GM12865 (cell line): ENCODE data around the gene RTP3.
"Not testable (repeated sequence)": the region's sequence is repeated elsewhere in the genome, so short reads cannot be mapped to it uniquely, and the experiment has no call there.

Source experiments
- DNase-seq: peaks from one replicate; pipeline ENCODE4 v3.0.0; 2010; ENCODE audit warnings: low read depth
- H3K4me3 ChIP-seq: 2 replicates; pipeline ENCODE4 v1.5.1; 2011; ENCODE audit warnings: mild to moderate bottlenecking, low read depth, low read length, control low read depth
- CTCF ChIP-seq: IDR thresholded peaks from 2 replicates; pipeline ENCODE4 v1.5.1; 2011; ENCODE audit warnings: low read length, control low read depth, low read depth, inconsistent platforms; ENCODE audit not compliant: insufficient read depth; ENCODE audit errors: missing control alignments

The RTP3 gene

GRCh38 chr3:46489381-46489780 lies 8.4 kb upstream of the RTP3 start:
- no peak overlapping the region for H3K4me3 ChIP-seq
- no peak for DNase-seq
- no peak for TF ChIP-seq CTCF

GRCh38 chr3:46489875-46490274 lies 7.9 kb upstream of the RTP3 start:
- no peak for TF ChIP-seq CTCF
- H3K4me3 ChIP-seq, result no peak overlapping the region
- DNase-seq, result no peak

- no peak for TF ChIP-seq CTCF
- DNase-seq, result no peak
- no peak overlapping the region for H3K4me3 ChIP-seq
Measured at GRCh38 chr3:46490338-46491084, 7.3 kb upstream of the RTP3 start.

GRCh38 chr3:46491089-46492070 lies 6.4 kb upstream of the RTP3 start:
- no peak for TF ChIP-seq CTCF
- no peak overlapping the region for H3K4me3 ChIP-seq
- DNase-seq, result no peak

- H3K4me3 ChIP-seq, result no peak overlapping the region
- no peak for TF ChIP-seq CTCF
- DNase-seq, result no peak
Measured at GRCh38 chr3:46492890-46493547, 4.8 kb upstream of the RTP3 start.

- not testable (repeated sequence) for H3K4me3 ChIP-seq, DNase-seq
Measured at GRCh38 chr3:46494491-46494890, 3.3 kb upstream of the RTP3 start.
